Tibial artery (tissue), 4 donors: Measurements from ENCODE around the gene KCNH1.

Experiments used
- DNase-seq, 2 donors: peaks; one replicate each; pipeline ENCODE4 v3.0.0-alpha.2; 2019
- H3K27ac ChIP-seq, 2 donors: fragments of 200-600 bp; sonication (generic) in 1 of 2; 1 replicate in 1 of 2; 2 replicates in 1 of 2; pipeline ENCODE4 v1.5.1; 2018 to 2019; ENCODE audit warnings: mild to moderate bottlenecking in 1 of 2
- H3K27me3 ChIP-seq, 2 donors: fragments of 200-600 bp; sonication (generic) in 1 of 2; one replicate each; pipeline versions ENCODE4 v1.5.1 to v1.6.0; 2016 to 2019
- H3K36me3 ChIP-seq, 3 donors: fragments of 200-600 bp; sonication (generic) in 2 of 3; one replicate each; pipeline ENCODE4 v1.5.1; 2016 to 2019; ENCODE audit warnings: mild to moderate bottlenecking in 2 of 3
- H3K4me1 ChIP-seq, 4 donors: fragments of 200-600 bp; sonication (generic) in 2 of 4; 1 replicate in 3 of 4; 2 replicates in 1 of 4; pipeline ENCODE4 v1.5.1; 2016 to 2019
- H3K4me3 ChIP-seq, 2 donors: fragments of 200-600 bp; sonication (generic) in 1 of 2; 1 replicate in 1 of 2; 2 replicates in 1 of 2; pipeline ENCODE4 v1.5.1; 2018 to 2019; ENCODE audit warnings: mild to moderate bottlenecking in 2 of 2
- H3K9me3 ChIP-seq, 3 donors: fragments of 200-600 bp; sonication (generic) in 1 of 3; one replicate each; pipeline ENCODE4 v1.5.1; 2016 to 2019
- CTCF ChIP-seq, 2 experiments: fragments of 200-600 bp in 1 of 2; fragments of 450-650 bp in 1 of 2; IDR thresholded peaks; one replicate each; pipeline ENCODE4 v1.5.1; 2017 to 2019; ENCODE audit warnings: antibody characterized with exemption in 2 of 2, mild to moderate bottlenecking in 1 of 2, moderate library complexity in 1 of 2
- intact Hi-C: fragments of 100-400 bp; cut with DNase I; formaldehyde crosslinking; loops from one replicate; pipeline ENCODE4 v1.15.0; 2023; ENCODE audit warnings: low total_unique reads

KCNH1 gene

GRCh38 chr1:210898473-210898872, 235.5 kb downstream of the KCNH1 start:
- no peak for DNase-seq
- Histone ChIP-seq H3K9me3 (peaks cover 0 to 7% (median 0%) of the 10 kb centered on the region in 3 donors), H3K27ac (no peak overlapping the region), H3K4me1 (no peaks in the 10 kb centered on the region), H3K36me3 (no peaks in the 10 kb centered on the region), H3K27me3 (no peaks in the 10 kb centered on the region), H3K4me3 (no peak overlapping the region)
- intact Hi-C loops = no loop called here
- TF ChIP-seq CTCF (IDR thresholded peaks at IDR 0.05) = no peak

GRCh38 chr1:210883821-210884220, 250.1 kb downstream of the KCNH1 start:
- intact Hi-C loops = no loop called here
- Histone ChIP-seq H3K4me3 (no peak overlapping the region), H3K4me1 (no peaks in the 10 kb centered on the region), H3K36me3 (no peaks in the 10 kb centered on the region), H3K27ac (no peak overlapping the region), H3K9me3 (no peaks in the 10 kb centered on the region), H3K27me3 (no peaks in the 10 kb centered on the region)
- DNase-seq = no peak
- TF ChIP-seq CTCF (IDR thresholded peaks at IDR 0.05) = no peak

GRCh38 chr1:210882414-210883221, 251.3 kb downstream of the KCNH1 start:
- DNase-seq = no peak

GRCh38 chr1:210878564-210878963, 255.4 kb downstream of the KCNH1 start:
- H3K27me3 ChIP-seq = no peaks in the 10 kb centered on the region
- H3K9me3 ChIP-seq = no peaks in the 10 kb centered on the region
- H3K4me1 ChIP-seq = no peaks in the 10 kb centered on the region
- TF ChIP-seq CTCF (IDR thresholded peaks at IDR 0.05) = no peak
- H3K36me3 ChIP-seq = no peaks in the 10 kb centered on the region
- DNase-seq = no peak
- intact Hi-C loops = no loop called here
- H3K27ac ChIP-seq = no peak overlapping the region
- H3K4me3 ChIP-seq = no peak overlapping the region

More at GRCh38 chr1:210882414-210883221, 251.3 kb downstream of the KCNH1 start:
- TF ChIP-seq CTCF (IDR thresholded peaks at IDR 0.05) = no peak
- no peaks in the 10 kb centered on the region for H3K27me3 ChIP-seq
- H3K27ac ChIP-seq = no peak overlapping the region
- H3K9me3 ChIP-seq = no peaks in the 10 kb centered on the region
- H3K36me3 ChIP-seq = no peaks in the 10 kb centered on the region
- intact Hi-C loops = no loop called here
- no peak overlapping the region for H3K4me3 ChIP-seq
- no peaks in the 10 kb centered on the region for H3K4me1 ChIP-seq

GRCh38 chr1:210876275-210876674, 257.7 kb downstream of the KCNH1 start:
- Histone ChIP-seq H3K9me3 (no peaks in the 10 kb centered on the region), H3K4me1 (no peaks in the 10 kb centered on the region), H3K4me3 (no peak overlapping the region), H3K27me3 (no peaks in the 10 kb centered on the region), H3K27ac (no peak overlapping the region), H3K36me3 (no peaks in the 10 kb centered on the region)
- no peak for DNase-seq
- no peak for TF ChIP-seq CTCF (IDR thresholded peaks at IDR 0.05)
- intact Hi-C loops = no loop called here
